Measurements from ENCODE around the gene CBARP. TPM values are rescaled to one million over a fixed set of nuclear protein-coding genes. Genes with fewer than 3 reads are reported as not detected.

The CBARP gene
- total and polyA plus RNA-seq, 9 of the 15 experiments (the other 6 are each of a cell fraction or from before 2014, with no cell fraction given) = 0.03 to 8.9 (median 1.2) TPM; not detected in 1

DNA sequence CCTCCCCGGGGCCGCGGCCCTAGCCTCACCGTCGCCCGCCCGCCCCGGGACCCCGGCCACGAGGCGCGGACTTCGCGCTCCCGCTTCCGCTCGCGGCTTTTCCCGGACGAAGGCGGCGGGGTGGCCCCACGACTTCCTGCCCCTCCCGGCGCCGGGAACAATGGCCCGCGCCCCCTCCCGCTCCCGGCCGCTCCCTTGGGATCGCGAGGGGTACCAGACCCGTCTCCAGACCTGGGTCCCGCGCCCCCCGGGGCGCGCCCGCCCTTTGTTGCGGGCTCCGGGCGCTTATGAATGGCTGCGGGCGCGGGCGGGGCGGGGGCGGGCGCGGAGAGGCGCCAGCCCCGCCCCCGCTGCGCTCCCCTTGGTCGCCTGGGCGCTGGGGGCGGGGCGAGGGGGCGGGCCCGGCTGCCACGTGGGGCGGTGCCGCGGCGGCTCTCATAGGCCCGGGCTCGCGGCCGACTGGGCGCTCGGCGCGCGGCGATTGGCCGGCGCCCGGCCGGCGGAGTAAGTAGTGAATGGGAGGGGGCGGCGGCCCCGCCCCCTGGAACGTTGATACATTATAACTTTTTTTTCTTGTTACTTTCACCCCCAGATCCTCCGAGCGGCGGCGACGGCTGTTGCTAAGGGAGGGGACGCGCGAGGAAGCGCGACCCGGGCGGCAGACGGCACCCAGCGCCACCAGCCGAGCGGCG lies 11.6 kb upstream of the CBARP start (continued):
- TF ChIP-seq, protein P1, sequence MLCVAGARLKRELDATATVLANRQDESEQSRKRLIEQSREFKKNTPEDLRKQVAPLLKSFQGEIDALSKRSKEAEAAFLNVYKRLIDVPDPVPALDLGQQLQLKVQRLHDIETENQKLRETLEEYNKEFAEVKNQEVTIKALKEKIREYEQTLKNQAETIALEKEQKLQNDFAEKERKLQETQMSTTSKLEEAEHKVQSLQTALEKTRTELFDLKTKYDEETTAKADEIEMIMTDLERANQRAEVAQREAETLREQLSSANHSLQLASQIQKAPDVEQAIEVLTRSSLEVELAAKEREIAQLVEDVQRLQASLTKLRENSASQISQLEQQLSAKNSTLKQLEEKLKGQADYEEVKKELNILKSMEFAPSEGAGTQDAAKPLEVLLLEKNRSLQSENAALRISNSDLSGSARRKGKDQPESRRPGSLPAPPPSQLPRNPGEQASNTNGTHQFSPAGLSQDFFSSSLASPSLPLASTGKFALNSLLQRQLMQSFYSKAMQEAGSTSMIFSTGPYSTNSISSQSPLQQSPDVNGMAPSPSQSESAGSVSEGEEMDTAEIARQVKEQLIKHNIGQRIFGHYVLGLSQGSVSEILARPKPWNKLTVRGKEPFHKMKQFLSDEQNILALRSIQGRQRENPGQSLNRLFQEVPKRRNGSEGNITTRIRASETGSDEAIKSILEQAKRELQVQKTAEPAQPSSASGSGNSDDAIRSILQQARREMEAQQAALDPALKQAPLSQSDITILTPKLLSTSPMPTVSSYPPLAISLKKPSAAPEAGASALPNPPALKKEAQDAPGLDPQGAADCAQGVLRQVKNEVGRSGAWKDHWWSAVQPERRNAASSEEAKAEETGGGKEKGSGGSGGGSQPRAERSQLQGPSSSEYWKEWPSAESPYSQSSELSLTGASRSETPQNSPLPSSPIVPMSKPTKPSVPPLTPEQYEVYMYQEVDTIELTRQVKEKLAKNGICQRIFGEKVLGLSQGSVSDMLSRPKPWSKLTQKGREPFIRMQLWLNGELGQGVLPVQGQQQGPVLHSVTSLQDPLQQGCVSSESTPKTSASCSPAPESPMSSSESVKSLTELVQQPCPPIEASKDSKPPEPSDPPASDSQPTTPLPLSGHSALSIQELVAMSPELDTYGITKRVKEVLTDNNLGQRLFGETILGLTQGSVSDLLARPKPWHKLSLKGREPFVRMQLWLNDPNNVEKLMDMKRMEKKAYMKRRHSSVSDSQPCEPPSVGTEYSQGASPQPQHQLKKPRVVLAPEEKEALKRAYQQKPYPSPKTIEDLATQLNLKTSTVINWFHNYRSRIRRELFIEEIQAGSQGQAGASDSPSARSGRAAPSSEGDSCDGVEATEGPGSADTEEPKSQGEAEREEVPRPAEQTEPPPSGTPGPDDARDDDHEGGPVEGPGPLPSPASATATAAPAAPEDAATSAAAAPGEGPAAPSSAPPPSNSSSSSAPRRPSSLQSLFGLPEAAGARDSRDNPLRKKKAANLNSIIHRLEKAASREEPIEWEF (CRISPR knock-in tag; IDR thresholded peaks at IDR 0.05) = no peak
- TF ChIP-seq NONO (IDR thresholded peaks at IDR 0.05; ENCODE audit: low read depth in 2 of 2, low read length in 1 of 2) = peak in 1 of 2 experiments; percentile 60; a peak in 3 of 4 replicates
- TF ChIP-seq PHF8 (IDR thresholded peaks at IDR 0.05; ENCODE audit: borderline replicate concordance, low read length) = peak; percentile 26; the same call in 1 of the 2 replicates
- TF ChIP-seq MED1 (CRISPR knock-in tag; IDR thresholded peaks at IDR 0.05; ENCODE audit: borderline replicate concordance) = no peak
- TF ChIP-seq ZNF77 (CRISPR knock-in tag; IDR thresholded peaks at IDR 0.05) = no peak
- TF ChIP-seq ZC3H4 (CRISPR knock-in tag; IDR thresholded peaks at IDR 0.05; ENCODE audit: borderline replicate concordance) = no peak
- no peak for TF ChIP-seq TSC22D4 (tag; IDR thresholded peaks at IDR 0.05)
- 0 out of 2 replicates have a peak, but pooled peaks have one; percentile 2 for TF ChIP-seq NCOR1 (IDR thresholded peaks at IDR 0.05)
- TF ChIP-seq FOXM1 (IDR thresholded peaks at IDR 0.05; ENCODE audit: low read depth) = no peak
- TF ChIP-seq FOXM1 (CRISPR knock-in tag; IDR thresholded peaks at IDR 0.05; ENCODE audit: low read depth) = no peak
- no peak for TF ChIP-seq ZNF407 (IDR thresholded peaks at IDR 0.05; ENCODE audit: low read depth)
- TF ChIP-seq, protein P2, sequence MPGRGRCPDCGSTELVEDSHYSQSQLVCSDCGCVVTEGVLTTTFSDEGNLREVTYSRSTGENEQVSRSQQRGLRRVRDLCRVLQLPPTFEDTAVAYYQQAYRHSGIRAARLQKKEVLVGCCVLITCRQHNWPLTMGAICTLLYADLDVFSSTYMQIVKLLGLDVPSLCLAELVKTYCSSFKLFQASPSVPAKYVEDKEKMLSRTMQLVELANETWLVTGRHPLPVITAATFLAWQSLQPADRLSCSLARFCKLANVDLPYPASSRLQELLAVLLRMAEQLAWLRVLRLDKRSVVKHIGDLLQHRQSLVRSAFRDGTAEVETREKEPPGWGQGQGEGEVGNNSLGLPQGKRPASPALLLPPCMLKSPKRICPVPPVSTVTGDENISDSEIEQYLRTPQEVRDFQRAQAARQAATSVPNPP (IDR thresholded peaks at IDR 0.05; ENCODE audit: borderline replicate concordance, insufficient read depth, insufficient read length) = no peak
- no peak for TF ChIP-seq MTA2 (IDR thresholded peaks at IDR 0.05; ENCODE audit: low read depth)
- TF ChIP-seq LARP7 (IDR thresholded peaks at IDR 0.05) = no peak

Measured in K562 (cell line).